ENCODE measurements around the gene PLA2G5. TPM values are rescaled to one million over a fixed set of nuclear protein-coding genes. Genes with fewer than 3 reads are reported as not detected.

Gene PLA2G5
- total and polyA plus RNA-seq, 2 of the 8 experiments (the other 6 are each of a cell fraction or from before 2014, with no cell fraction given), result 0.05 TPM; not detected in 1

GRCh38 chr1:20059847-20060246, 10.1 kb upstream of the PLA2G5 start:
- no peak overlapping the region for H3K4me3 ChIP-seq (ENCODE audit: extremely low read depth in 1 of 4, insufficient read depth in 2 of 4, low read depth in 3 of 4, low read length in 4 of 4)
- H3K36me3 ChIP-seq (ENCODE audit: control insufficient read depth in 2 of 4, insufficient read depth in 4 of 4, low read length in 3 of 4), result no peaks in the 10 kb centered on the region; a peak in 1 of 8 replicates
- H4K20me1 ChIP-seq (replicated peaks in 1 of 2; ENCODE audit: control insufficient read depth in 1 of 2, insufficient read depth in 2 of 2, low read length in 2 of 2), result no peaks in the 10 kb centered on the region
- H2BK120ac ChIP-seq (replicated peaks; ENCODE audit: low read depth, low read length), result no peak overlapping the region
- no peak overlapping the region for H2AK5ac ChIP-seq (ENCODE audit: low read depth, low read length)
- CTCF ChIA-PET (ENCODE audit: partially characterized antibody), result interaction anchor here (0.5 to 1.7 kb wide), 3 partner anchors 33 to 879 kb away, joined by 3 to 5 read pairs (median 4); no protein-coding TSS in a partner anchor
- 96% methylated on average over 2 of the region's 2 CpGs; no CpG with 5 or more reads in 1 of the 2 experiments for WGBS, 2 experiments (ENCODE audit: extremely low coverage in 1 of 2, insufficient coverage in 1 of 2, insufficient read length in 1 of 2, insufficient replicate concordance in 2 of 2, low coverage in 1 of 2, low lambda C conversion rate in 2 of 2, missing lambda C conversion rate in 1 of 2)
- no peak overlapping the region for H3K9ac ChIP-seq (replicated peaks in 1 of 4; ENCODE audit: extremely low read depth in 1 of 4, low read depth in 3 of 4, low read length in 3 of 4)
- no peak overlapping the region for H3K23ac ChIP-seq (ENCODE audit: insufficient read length)
- no peak overlapping the region for H4K8ac ChIP-seq (ENCODE audit: extremely low read depth, insufficient read depth, low read length)
- no peak overlapping the region for H4K91ac ChIP-seq (replicated peaks; ENCODE audit: insufficient read length, low read length)
- H3K4me1 ChIP-seq (replicated peaks in 1 of 4; ENCODE audit: control insufficient read depth in 3 of 4, insufficient read depth in 4 of 4, low read length in 3 of 4), result no peaks in the 10 kb centered on the region
- H3K4me2 ChIP-seq (ENCODE audit: insufficient read depth in 1 of 2, low read depth in 2 of 2, low read length in 2 of 2), result no peak overlapping the region
- no peaks in the 10 kb centered on the region for H3K79me1 ChIP-seq (ENCODE audit: low read depth, low read length)
- H3K56ac ChIP-seq (replicated peaks; ENCODE audit: insufficient read length, low read depth, low read length), result no peak overlapping the region
- H3K27ac ChIP-seq (ENCODE audit: low read depth, low read length), result no peak overlapping the region
- no peak overlapping the region for H3K18ac ChIP-seq (ENCODE audit: extremely low read depth, low read length)
- H2BK5ac ChIP-seq (ENCODE audit: low read depth, low read length), result no peak overlapping the region
- no peak overlapping the region for H3K14ac ChIP-seq (ENCODE audit: insufficient read length)
- peaks cover 0 to 6% of the 10 kb centered on the region in 2 experiments; a peak in 1 of 4 replicates for H3K9me3 ChIP-seq (ENCODE audit: insufficient read depth in 2 of 2, low read depth in 1 of 2, low read length in 1 of 2)
- no peak overlapping the region for H4K5ac ChIP-seq (ENCODE audit: insufficient read length, low read depth, low read length)
- FAIRE-seq (no peak), DNase-seq (ENCODE audit: low read depth in 1 of 2, low spot score in 2 of 2) (peak in 1 of 2 experiments; percentile 10)
- no peak overlapping the region for H2BK20ac ChIP-seq (ENCODE audit: low read length)
- no peak overlapping the region for H3K4ac ChIP-seq (replicated peaks; ENCODE audit: insufficient read length, low read depth, low read length)
- POLR2A ChIA-PET (ENCODE audit: partially characterized antibody), result no interaction called here
- H3K27me3 ChIP-seq (replicated peaks in 1 of 4; ENCODE audit: control insufficient read depth in 3 of 4, extremely low read depth in 1 of 4, insufficient read depth in 3 of 4, low read length in 3 of 4), result no peaks in the 10 kb centered on the region; a peak in 1 of 7 replicates
- no peak overlapping the region for H2AFZ ChIP-seq (ENCODE audit: low read length)
- H2BK12ac ChIP-seq (ENCODE audit: low read depth, low read length), result no peak overlapping the region
- no peaks in the 10 kb centered on the region for H3K79me2 ChIP-seq (ENCODE audit: control insufficient read depth in 1 of 2, insufficient read depth in 2 of 2, low read length in 2 of 2)
- H3K23me2 ChIP-seq (ENCODE audit: low read depth, low read length), result 0 out of 2 replicates have a peak, but pooled peaks cover 2% of the 10 kb centered on the region
- no peak overlapping the region for H2BK15ac ChIP-seq (ENCODE audit: low read length)
- TF ChIP-seq CTBP2 (IDR thresholded peaks at IDR 0.05; ENCODE audit: borderline replicate concordance, insufficient read depth, insufficient read length, low read length) (no peak), CHD1 (IDR thresholded peaks at IDR 0.05; ENCODE audit: low read depth, low read length) (no peak), FOSL1 (IDR thresholded peaks at IDR 0.05; ENCODE audit: insufficient read depth, low read depth, low read length) (no peak), SUZ12 (IDR thresholded peaks at IDR 0.05; ENCODE audit: low read length) (no peak), MAFK (IDR thresholded peaks at IDR 0.05; ENCODE audit: low read depth, low read length) (no peak), YY1 (IDR thresholded peaks at IDR 0.05; ENCODE audit: low read depth, low read length) (no peak), SIN3A (conservative IDR thresholded peaks at IDR 0.05 in 1 of 2, IDR thresholded peaks at IDR 0.05 in 1 of 2; ENCODE audit: low read depth in 1 of 2, low read length in 2 of 2) (no peak), JUND (IDR thresholded peaks at IDR 0.05; ENCODE audit: low read length) (no peak), ASH2L (IDR thresholded peaks at IDR 0.05; ENCODE audit: low read length) (no peak), KDM5A (IDR thresholded peaks at IDR 0.05; ENCODE audit: low read length) (no peak), EZH2 (IDR thresholded peaks at IDR 0.05; ENCODE audit: low read depth, low read length, severe bottlenecking) (no peak), USF2 (IDR thresholded peaks at IDR 0.05; ENCODE audit: low read length) (no peak), HDAC2 (IDR thresholded peaks at IDR 0.05; ENCODE audit: borderline replicate concordance in 1 of 2, low read depth in 2 of 2, low read length in 2 of 2) (no peak)
